Panc1 (cell line): Measurements from ENCODE around the gene CEP250. TPM values are rescaled to one million over a fixed set of nuclear protein-coding genes. Genes with fewer than 3 reads are reported as not detected.

Source experiments
- ATAC-seq: fragments of 200-7000 bp; cut with Tn5 transposase; 2 replicates; pipeline ENCODE4 v1.9.1; 2020; ENCODE audit warnings: mild to moderate bottlenecking, moderate library complexity
- BruUV-seq: library from RNA; stranded (reverse); fragments of 400-500 nt; replicated peaks from 2 replicates; lab custom pipeline; 2021; lab: Mats Ljungman, UMichigan
- CTCF ChIA-PET: fragments of 300-600 bp; sonication (Branson Sonifier 250); formaldehyde crosslinking; loops from one replicate; lab custom pipeline; 2022; ENCODE audit warnings: antibody characterized with exemption; lab: Charles Lee
- POLR2A ChIA-PET: fragments of 300-600 bp; sonication (Branson Sonifier 250); formaldehyde crosslinking; loops from one replicate; lab custom pipeline; 2022; ENCODE audit warnings: antibody characterized with exemption; lab: Charles Lee
- DNase-seq: peaks from one replicate; pipeline ENCODE4 v3.0.0-alpha.2; 2010; ENCODE audit warnings: low read depth, low spot score
- H3K27ac ChIP-seq: 2 replicates; pipeline ENCODE4 v1.5.1; 2011; ENCODE audit warnings: mild to moderate bottlenecking, low read length, inconsistent platforms
- H3K27me3 ChIP-seq: fragments of 200-500 bp; sonication (Bioruptor generic); 2 replicates; pipeline ENCODE4 v1.6.0; 2014; ENCODE audit warnings: low read length, inconsistent platforms; ENCODE audit not compliant: control insufficient read depth, insufficient read depth
- H3K36me3 ChIP-seq: fragments of 200-500 bp; sonication (Bioruptor generic); 2 replicates; pipeline ENCODE4 v1.5.1; 2014; ENCODE audit warnings: inconsistent platforms, mild to moderate bottlenecking, low read length, moderate library complexity; ENCODE audit not compliant: control insufficient read depth, insufficient read depth
- H3K4me1 ChIP-seq: 2 replicates; pipeline ENCODE4 v1.5.1; 2011; ENCODE audit warnings: inconsistent platforms, mild to moderate bottlenecking, low read length, moderate library complexity; ENCODE audit not compliant: control insufficient read depth, insufficient read depth
- H3K4me3 ChIP-seq, 2 experiments: 2 replicates each; pipeline ENCODE4 v1.5.1; 2011 to 2012; ENCODE audit warnings: low read depth in 2 of 2, low read length in 2 of 2, mild to moderate bottlenecking in 2 of 2, inconsistent platforms in 1 of 2, moderate library complexity in 1 of 2
- H3K9me3 ChIP-seq: fragments of 200-500 bp; sonication (Bioruptor generic); 2 replicates; pipeline ENCODE4 v1.5.1; 2014; ENCODE audit warnings: low read depth, mild to moderate bottlenecking, inconsistent platforms, low read length, moderate library complexity; ENCODE audit not compliant: control insufficient read depth, insufficient read depth
- POLR2AphosphoS5 ChIP-seq: IDR thresholded peaks from 2 replicates; pipeline ENCODE4 v1.6.1; 2012; ENCODE audit warnings: mild to moderate bottlenecking, low read depth, low read length, moderate library complexity
- SIN3A ChIP-seq: IDR thresholded peaks from 2 replicates; pipeline ENCODE4 v1.6.1; 2012; ENCODE audit warnings: low read depth, mild to moderate bottlenecking, low read length, moderate library complexity, borderline replicate concordance; ENCODE audit not compliant: insufficient read depth
- TCF7L2 ChIP-seq: IDR thresholded peaks from 2 replicates; pipeline ENCODE4 v1.6.1; 2011; ENCODE audit warnings: mild to moderate bottlenecking, low read depth, low read length, inconsistent platforms
- in situ Hi-C: cut with HindIII; loops from 2 replicates; pipeline ENCODE4 v1.10.0; 2016; ENCODE audit warnings: low sequenced_read_pairs, low pct_unique_long_range_greater_than_20kb
- intact Hi-C: fragments of 100-400 bp; cut with micrococcal nuclease; formaldehyde crosslinking; loops from one replicate; pipeline ENCODE4 v1.10.0; 2022; ENCODE audit not compliant: unreplicated experiment
- total RNA-seq: library from RNA; stranded (reverse); gene quantifications from one replicate; pipeline ENCODE4 v1.2.1, GENCODE V29; 2021; ENCODE audit not compliant: unreplicated experiment
- TF ChIP-seq, protein P1 (sequence below), 2 experiments: IDR thresholded peaks; 2 replicates each; pipeline ENCODE4 v1.6.1; 2011 to 2012; ENCODE audit warnings: low read depth in 2 of 2, control low read depth in 1 of 2, low read length in 1 of 2, mild to moderate bottlenecking in 1 of 2, moderate library complexity in 1 of 2; ENCODE audit not compliant: insufficient read depth in 1 of 2
- TF ChIP-seq, protein P2 (sequence below): fragments of 450-650 bp; IDR thresholded peaks from 2 replicates; pipeline ENCODE4 v1.5.1; 2017; ENCODE audit warnings: mild to moderate bottlenecking

The CEP250 gene
- total RNA-seq, 1 experiment from 2014 or later = 82.5 TPM

DNA sequence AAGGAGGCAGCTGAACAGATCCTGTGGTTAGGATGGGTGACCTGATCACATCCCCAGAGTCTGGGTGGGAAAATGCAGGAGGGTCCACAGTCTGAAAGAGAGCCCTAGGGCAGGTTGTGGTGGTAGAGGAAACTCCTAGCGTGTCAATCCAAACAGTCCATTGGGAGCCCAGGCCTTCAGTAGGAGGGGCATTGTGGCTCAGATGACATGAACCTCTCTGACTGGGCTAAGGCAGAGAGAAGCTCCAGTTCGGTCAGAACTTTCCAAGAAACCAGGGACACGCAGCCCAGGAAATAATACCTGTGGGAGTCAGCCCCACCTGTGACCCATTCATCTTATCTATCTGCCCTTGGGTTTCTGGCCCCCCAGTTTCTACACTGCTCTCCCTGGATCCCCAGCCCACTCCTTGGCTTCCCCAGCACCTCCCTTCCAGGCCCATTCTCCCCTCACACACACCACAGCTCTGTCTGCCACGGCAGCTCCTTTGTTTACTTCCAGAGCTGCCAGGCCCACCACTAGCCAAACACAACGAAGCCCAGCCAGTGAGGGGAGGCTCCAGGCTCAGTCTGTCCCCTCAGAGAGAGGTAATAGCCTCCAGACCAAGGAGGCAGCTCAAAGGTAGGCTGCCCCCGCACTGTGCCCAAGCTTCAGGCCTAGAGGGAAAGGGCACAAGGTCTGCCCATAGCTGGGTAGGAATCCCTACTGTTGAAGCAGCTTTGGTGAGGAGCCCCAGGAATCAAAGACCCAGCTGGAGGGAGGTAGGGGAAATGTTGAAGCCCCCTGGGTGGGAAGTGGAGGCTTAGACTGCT is 23.6 kb upstream of the CEP250 start:
- in situ Hi-C loops = no loop called here
- no TSS peak for BruUV-seq
- H3K4me3 ChIP-seq = no peak overlapping the region

DNA sequence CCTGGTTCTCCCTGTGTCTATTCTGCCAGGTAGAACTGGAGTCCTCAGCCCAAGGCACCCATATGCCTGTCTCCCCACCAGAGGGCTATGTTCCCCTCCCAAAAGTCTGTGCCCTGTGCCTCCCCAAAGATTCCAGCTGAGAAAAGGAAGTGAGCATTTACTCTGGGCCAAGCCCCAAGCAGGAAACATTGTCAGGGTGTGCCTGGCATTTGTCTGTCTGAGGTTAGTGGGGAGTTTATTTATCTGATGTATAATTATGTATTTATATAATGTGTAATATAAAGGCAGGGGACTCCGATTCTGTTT is 23.0 kb upstream of the CEP250 start:
- ChIA-PET POLR2A (interaction anchor here (0.6 kb wide), 1 partner anchor 123 kb away, joined by 3 read pairs; no protein-coding TSS in a partner anchor), CTCF (no interaction called here)
- ATAC-seq (no peak), DNase-seq (no peak)
- H3K9me3 ChIP-seq = no peaks in the 10 kb centered on the region
- BruUV-seq = no TSS peak
- intact Hi-C loops = no loop called here
- H3K4me3 ChIP-seq = no peak overlapping the region
- no peak overlapping the region for H3K27ac ChIP-seq
- in situ Hi-C loops = no loop called here
- H3K36me3 ChIP-seq = no peaks in the 10 kb centered on the region
- no peaks in the 10 kb centered on the region for H3K27me3 ChIP-seq
- no peaks in the 10 kb centered on the region for H3K4me1 ChIP-seq
- TF ChIP-seq, protein P1, sequence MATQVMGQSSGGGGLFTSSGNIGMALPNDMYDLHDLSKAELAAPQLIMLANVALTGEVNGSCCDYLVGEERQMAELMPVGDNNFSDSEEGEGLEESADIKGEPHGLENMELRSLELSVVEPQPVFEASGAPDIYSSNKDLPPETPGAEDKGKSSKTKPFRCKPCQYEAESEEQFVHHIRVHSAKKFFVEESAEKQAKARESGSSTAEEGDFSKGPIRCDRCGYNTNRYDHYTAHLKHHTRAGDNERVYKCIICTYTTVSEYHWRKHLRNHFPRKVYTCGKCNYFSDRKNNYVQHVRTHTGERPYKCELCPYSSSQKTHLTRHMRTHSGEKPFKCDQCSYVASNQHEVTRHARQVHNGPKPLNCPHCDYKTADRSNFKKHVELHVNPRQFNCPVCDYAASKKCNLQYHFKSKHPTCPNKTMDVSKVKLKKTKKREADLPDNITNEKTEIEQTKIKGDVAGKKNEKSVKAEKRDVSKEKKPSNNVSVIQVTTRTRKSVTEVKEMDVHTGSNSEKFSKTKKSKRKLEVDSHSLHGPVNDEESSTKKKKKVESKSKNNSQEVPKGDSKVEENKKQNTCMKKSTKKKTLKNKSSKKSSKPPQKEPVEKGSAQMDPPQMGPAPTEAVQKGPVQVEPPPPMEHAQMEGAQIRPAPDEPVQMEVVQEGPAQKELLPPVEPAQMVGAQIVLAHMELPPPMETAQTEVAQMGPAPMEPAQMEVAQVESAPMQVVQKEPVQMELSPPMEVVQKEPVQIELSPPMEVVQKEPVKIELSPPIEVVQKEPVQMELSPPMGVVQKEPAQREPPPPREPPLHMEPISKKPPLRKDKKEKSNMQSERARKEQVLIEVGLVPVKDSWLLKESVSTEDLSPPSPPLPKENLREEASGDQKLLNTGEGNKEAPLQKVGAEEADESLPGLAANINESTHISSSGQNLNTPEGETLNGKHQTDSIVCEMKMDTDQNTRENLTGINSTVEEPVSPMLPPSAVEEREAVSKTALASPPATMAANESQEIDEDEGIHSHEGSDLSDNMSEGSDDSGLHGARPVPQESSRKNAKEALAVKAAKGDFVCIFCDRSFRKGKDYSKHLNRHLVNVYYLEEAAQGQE (IDR thresholded peaks at IDR 0.05; ENCODE audit: insufficient read depth in 1 of 2, low read depth in 2 of 2, low read length in 1 of 2) = no peak
- TF ChIP-seq TCF7L2 = no peak
- no peak for TF ChIP-seq POLR2AphosphoS5
- TF ChIP-seq, protein P2, sequence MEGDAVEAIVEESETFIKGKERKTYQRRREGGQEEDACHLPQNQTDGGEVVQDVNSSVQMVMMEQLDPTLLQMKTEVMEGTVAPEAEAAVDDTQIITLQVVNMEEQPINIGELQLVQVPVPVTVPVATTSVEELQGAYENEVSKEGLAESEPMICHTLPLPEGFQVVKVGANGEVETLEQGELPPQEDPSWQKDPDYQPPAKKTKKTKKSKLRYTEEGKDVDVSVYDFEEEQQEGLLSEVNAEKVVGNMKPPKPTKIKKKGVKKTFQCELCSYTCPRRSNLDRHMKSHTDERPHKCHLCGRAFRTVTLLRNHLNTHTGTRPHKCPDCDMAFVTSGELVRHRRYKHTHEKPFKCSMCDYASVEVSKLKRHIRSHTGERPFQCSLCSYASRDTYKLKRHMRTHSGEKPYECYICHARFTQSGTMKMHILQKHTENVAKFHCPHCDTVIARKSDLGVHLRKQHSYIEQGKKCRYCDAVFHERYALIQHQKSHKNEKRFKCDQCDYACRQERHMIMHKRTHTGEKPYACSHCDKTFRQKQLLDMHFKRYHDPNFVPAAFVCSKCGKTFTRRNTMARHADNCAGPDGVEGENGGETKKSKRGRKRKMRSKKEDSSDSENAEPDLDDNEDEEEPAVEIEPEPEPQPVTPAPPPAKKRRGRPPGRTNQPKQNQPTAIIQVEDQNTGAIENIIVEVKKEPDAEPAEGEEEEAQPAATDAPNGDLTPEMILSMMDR = no peak
- TF ChIP-seq SIN3A = no peak

More for the DNA sequence above, 23.6 kb upstream of the CEP250 start:
- TF ChIP-seq POLR2AphosphoS5 (no peak), TCF7L2 (no peak), SIN3A (no peak)
- TF ChIP-seq, protein P1 (IDR thresholded peaks at IDR 0.05; ENCODE audit: insufficient read depth in 1 of 2, low read depth in 2 of 2, low read length in 1 of 2) = no peak
- TF ChIP-seq, protein P2 = no peak
- H3K27ac ChIP-seq = no peak overlapping the region
- intact Hi-C loops = no loop called here
- no peak for DNase-seq
- no peak for ATAC-seq
- H3K4me1 ChIP-seq = no peaks in the 10 kb centered on the region
- H3K27me3 ChIP-seq = no peaks in the 10 kb centered on the region
- H3K36me3 ChIP-seq = no peaks in the 10 kb centered on the region
- no peaks in the 10 kb centered on the region for H3K9me3 ChIP-seq
- ChIA-PET CTCF (interaction anchor here (0.7 kb wide), 1 partner anchor 16 kb away, joined by 5 read pairs; no protein-coding TSS in a partner anchor), POLR2A (interaction anchor here (0.6 to 0.7 kb wide), 3 partner anchors 55 to 128 kb away, joined by 3 read pairs; no protein-coding TSS in a partner anchor)
